ENCODE data around the gene ATF6B.
A peak's percentile ranks its signal among the peaks of the same experiment; 100 is the strongest.

The ATF6B gene

DNA sequence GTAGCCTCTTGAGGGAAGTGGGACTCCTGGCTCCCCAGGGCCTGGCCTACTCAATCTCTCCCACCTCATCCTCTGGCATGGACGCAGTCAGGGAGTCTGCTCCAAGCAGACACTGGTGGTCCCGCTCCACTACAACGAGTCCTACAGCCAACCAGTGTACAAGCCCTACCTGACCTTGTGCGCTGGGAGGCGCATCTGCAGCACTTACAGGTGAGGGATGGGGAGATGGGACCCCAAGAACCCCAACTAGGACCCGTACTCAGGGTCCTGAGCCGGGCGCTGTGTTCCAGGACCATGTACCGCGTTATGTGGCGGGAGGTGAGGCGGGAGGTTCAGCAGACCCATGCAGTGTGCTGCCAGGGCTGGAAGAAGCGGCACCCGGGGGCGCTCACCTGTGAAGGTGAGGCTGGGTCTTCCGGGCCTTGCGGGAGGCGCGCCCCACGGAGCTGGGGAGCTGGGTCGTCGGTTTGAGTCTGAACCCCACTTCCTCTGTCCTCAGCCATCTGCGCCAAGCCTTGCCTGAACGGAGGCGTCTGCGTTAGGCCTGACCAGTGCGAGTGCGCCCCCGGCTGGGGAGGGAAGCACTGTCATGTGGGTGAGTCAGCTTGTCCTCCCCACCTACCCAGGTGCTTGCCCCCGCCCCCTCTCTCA is 38.5 kb upstream of the ATF6B start:
- TF ChIP-seq, protein P1, sequence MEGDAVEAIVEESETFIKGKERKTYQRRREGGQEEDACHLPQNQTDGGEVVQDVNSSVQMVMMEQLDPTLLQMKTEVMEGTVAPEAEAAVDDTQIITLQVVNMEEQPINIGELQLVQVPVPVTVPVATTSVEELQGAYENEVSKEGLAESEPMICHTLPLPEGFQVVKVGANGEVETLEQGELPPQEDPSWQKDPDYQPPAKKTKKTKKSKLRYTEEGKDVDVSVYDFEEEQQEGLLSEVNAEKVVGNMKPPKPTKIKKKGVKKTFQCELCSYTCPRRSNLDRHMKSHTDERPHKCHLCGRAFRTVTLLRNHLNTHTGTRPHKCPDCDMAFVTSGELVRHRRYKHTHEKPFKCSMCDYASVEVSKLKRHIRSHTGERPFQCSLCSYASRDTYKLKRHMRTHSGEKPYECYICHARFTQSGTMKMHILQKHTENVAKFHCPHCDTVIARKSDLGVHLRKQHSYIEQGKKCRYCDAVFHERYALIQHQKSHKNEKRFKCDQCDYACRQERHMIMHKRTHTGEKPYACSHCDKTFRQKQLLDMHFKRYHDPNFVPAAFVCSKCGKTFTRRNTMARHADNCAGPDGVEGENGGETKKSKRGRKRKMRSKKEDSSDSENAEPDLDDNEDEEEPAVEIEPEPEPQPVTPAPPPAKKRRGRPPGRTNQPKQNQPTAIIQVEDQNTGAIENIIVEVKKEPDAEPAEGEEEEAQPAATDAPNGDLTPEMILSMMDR (IDR thresholded peaks at IDR 0.05): no peak

DNA sequence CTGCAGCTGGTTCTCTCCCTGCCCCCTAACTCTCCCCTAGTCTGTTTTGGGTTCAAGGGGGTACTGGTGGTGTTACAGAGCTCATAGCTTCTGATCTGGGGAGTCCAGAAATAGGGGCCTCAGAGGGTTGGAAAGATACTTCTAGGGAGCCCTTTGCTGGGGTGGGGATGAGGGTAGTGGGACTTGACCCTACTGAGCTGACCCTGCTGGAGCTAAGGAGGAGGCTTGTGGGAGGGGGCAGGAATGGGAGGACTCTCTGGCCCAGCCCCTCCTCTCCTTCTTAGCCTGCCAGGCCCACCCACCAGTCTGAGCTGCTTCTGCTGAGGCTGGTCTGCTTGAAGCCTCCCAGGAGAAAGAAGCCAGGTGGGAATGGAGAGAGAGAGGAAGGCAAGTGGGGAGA is 36.2 kb upstream of the ATF6B start, which contains the start of gene EGFL8:
Gene EGFL8, plus strand, starts transcription at position 301 of the 400 bp plus-strand sequence. CDS start 1,571 bp downstream, outside the sequence.
- TF ChIP-seq, protein P1 (IDR thresholded peaks at IDR 0.05): no peak

- TF ChIP-seq, protein P1 (IDR thresholded peaks at IDR 0.05): no peak
Observed at GRCh38 chr6:32163559-32164258, 35.7 kb upstream of the ATF6B start.

DNA sequence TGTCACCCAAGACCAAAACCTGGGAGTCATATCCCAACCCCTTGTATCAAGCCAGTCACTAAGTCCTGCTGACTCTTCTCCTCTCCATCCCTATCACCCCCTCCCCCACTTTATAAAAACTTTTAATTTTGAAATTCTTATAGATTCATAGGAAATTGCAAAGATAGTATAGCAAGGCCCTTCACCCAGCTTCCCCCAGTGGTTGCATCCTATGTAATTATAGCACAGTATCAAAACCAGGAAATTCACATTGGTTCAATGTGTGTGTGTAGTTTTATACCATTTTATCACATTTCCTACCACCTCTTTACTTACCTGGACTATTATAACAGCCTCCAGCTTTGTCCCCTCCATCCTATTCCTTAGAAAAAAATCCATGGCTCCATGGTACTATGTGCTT is 30.0 kb upstream of the ATF6B start:
- TF ChIP-seq, protein P1 (IDR thresholded peaks at IDR 0.05): no peak

GRCh38 chr6:32156891-32157290 is 28.8 kb upstream of the ATF6B start:
- TF ChIP-seq, protein P1 (IDR thresholded peaks at IDR 0.05): no peak

GRCh38 chr6:32154514-32155161 is 26.6 kb upstream of the ATF6B start:
- TF ChIP-seq, protein P1 (IDR thresholded peaks at IDR 0.05): peak; percentile 48; the same call in 1 of the 2 replicates

GRCh38 chr6:32153564-32154513 is 25.8 kb upstream of the ATF6B start, which contains the start of gene PPT2:
Gene PPT2 (plus strand): TSS chr6:32154141. CDS start chr6:32154595, 454 bp downstream.
- TF ChIP-seq, protein P1 (IDR thresholded peaks at IDR 0.05): no peak
